GM21717 (cell line): Measurements from ENCODE around the gene FOXO1.

Experiments
- ATAC-seq: cut with Tn5 transposase; IDR thresholded peaks from one replicate; pipeline ENCODE4 v1.9.1; 2021; ENCODE audit warnings: mild to moderate bottlenecking, moderate library complexity; ENCODE audit not compliant: unreplicated experiment

FOXO1 gene

DNA sequence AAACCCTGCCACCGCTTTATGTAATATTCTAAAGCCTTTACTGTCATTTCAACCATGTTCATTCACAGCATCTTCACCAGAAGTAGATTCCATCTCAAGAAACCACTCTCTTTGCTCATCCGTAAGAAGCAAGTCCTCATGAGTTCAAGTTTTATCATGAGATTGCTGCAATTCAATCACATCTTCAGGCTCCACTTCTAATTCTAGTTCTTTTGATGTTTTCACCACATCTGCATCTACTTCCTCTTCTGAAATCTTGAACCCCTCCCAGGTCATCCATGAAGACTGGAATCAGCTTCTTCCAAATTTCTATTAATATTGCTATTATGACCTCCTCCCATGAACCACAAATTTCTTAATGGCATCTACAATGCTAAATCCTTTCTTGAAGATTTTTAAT, 83.9 kb downstream of the FOXO1 start:
- no peak for ATAC-seq

- no peak for ATAC-seq
Measured at GRCh38 chr13:40581277-40581579, 85.2 kb downstream of the FOXO1 start.

DNA sequence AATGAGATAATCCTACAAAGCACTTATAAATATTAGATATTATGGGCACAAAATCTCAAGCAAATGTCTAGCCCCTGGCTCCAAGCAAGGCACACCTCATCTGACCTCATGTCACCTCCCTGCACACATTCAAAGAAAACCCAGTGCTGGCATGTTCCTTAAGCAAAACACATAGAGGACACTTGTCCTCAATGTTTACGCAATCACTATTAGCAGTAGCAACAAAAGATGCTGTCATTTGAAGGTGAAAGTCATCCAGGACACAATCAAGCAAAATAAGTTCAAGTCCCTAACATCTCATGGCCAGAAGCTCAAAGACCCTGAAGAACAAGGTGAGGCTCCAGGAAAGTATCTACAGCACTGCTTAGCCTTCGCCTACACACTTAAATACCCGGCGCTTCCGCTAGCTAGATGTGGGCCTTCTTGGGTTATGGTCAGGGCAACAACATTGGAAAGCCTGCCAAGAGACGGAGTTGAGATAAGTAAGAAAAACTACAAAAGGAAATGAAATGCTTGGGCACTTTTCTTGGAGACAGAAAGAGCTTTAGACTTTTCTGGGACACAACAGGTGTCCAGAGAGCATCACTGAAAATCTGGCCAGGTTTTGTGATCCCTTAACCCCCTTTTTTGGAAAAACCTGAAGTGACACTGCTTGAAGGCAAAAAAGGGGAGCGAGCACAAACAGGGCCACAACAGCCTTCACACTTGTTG, 85.7 kb downstream of the FOXO1 start:
- ATAC-seq, result no peak

- ATAC-seq, result no peak
Measured at GRCh38 chr13:40579535-40579934, 86.9 kb downstream of the FOXO1 start.

GRCh38 chr13:40578055-40578454, 88.4 kb downstream of the FOXO1 start:
- no peak for ATAC-seq

DNA sequence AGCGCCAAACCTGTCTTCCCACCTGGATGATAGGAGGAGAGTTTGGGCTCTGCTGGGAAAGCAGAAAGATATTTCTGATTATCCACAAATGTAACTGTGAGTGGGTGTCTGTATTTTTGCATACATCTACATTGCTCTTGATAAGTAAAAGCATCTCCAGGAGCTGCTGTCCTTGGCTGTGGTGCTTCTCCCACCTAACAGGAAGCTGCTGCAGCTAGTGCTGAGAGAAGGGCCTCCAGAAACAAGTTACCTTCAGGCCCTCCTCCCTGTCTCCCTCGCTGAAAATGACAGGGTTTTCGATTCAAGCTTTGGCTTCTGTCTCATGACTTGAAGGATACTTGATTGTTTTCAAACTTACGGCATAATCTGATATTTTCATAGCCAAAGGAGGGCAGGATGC, 90.1 kb downstream of the FOXO1 start:
- ATAC-seq, result no peak

- no peak for ATAC-seq
Measured at GRCh38 chr13:40572961-40573360, 93.5 kb downstream of the FOXO1 start.

DNA sequence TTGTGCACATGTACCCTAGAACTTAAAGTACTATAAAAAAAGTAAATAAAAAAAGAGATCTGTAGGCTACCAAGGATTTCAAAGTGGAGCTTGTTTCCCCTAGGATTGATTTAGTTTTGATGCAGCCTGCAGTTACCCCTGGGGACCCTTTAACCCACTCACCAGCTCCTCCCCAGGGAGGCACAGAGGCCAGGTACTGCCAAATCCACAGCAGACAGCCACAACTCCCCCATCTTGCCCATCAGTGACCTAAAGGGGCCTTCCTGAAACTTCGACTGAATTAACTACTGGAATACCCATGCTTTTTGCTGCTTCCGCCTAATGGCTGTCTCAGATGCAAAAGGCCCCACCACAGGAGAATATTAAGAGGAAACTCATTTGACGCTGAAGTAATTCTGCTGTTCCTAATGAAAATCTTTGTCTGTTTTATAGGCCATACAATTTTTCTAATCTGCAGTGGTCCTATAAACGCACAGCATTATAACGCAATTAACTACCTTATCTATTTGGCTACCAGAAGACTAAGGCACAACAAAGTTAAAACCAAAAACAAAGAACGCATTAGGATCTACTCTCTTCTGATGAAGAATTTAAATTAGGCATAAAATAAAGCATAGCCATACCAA, 95.0 kb downstream of the FOXO1 start:
- ATAC-seq, result no peak

DNA sequence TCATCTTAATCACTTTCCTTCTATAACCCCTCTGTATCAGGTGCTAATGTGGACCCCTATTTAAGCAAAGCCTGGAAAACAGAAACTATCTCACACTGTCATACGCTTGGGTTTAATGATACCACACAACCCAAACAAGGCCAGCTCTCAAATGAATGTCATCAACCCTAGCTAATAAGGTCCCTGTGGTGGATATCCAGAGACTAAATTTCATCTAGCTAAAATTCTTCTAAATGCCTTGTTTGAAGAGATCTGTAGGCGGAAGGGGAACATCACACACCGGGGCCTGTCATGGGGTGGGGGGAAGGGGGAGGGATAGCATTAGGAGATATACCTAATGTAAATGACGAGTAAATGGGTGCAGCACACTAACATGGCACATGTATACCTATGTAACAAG, 95.5 kb downstream of the FOXO1 start:
- ATAC-seq, result no peak

- no peak for ATAC-seq
Measured at GRCh38 chr13:40569024-40569350, 97.5 kb downstream of the FOXO1 start.

- no peak for ATAC-seq
Measured at GRCh38 chr13:40568246-40569023, 98.0 kb downstream of the FOXO1 start.

- no peak for ATAC-seq
Measured at GRCh38 chr13:40566811-40567210, 99.6 kb downstream of the FOXO1 start.

GRCh38 chr13:40565282-40566148, 100.9 kb downstream of the FOXO1 start:
- no peak for ATAC-seq

DNA sequence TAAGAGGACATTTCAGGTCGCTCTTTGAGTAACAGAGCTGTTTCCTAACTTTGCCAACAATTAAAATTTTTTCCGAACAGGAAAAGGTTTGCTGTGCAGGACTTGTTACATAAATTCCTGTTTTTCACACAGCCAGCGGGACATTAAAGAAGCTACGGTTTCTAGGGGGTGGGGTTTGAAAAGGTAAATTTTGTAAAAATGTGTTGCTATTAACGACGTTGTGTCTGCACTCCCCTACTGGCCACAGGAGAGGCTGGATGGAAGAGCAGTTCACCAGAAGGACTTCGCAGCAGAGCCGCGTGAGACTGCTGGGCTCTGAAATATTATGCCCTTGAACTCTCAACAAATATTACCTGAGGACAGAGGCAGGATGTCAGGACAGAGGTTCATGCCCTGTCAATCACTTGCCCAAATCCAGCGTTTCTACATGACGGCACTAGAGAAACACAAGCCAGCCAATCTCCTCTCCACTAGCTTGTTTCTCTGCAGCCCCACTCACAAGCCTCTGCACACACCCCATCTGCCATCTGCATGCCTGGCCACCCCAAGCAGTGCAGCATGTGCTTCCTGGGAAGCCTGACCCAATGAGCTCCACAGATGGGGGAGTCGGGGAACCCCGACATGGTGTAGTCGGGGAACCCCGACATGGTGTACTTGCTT, 102.0 kb downstream of the FOXO1 start:
- no peak for ATAC-seq

GRCh38 chr13:40563350-40564125, 102.9 kb downstream of the FOXO1 start:
- ATAC-seq, result no peak

- ATAC-seq, result no peak
Measured at GRCh38 chr13:40562975-40563349, 103.5 kb downstream of the FOXO1 start.

- no peak for ATAC-seq
Measured at GRCh38 chr13:40559915-40560314, 106.5 kb downstream of the FOXO1 start.

DNA sequence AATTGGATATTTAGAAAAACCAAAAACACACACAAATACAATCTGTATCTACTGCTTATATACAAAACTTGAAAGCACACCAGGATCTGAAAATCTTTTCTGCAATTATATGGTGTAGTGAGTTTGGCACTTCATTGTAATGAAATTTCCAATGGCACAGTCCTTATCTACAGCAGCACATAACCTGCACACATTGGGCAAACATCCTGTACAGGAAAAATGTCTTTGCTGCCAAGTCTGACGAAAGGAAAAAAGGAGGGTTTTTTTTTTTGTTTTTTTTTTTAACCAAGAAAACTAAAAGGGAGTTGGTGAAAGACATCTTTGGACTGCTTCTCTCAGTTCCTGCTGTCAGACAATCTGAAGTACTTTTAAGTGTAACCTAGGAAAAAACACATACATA, 107.8 kb downstream of the FOXO1 start:
- no peak for ATAC-seq

- ATAC-seq, result no peak
Measured at GRCh38 chr13:40556453-40556852, 110.0 kb downstream of the FOXO1 start.

GRCh38 chr13:40553356-40553755, 113.1 kb downstream of the FOXO1 start:
- no peak for ATAC-seq
